Stimulated activated CD4-positive, alpha-beta T cell treated with anti-CD3 and anti-CD28 coated beads, Interleukin-4, amount 100 ng/mL, for 24 hours (primary cell): ENCODE results near the gene ELFN1.

Experiments used
- DNase-seq: peaks from one replicate; pipeline ENCODE4 v3.0.0-alpha.2; 2020

ELFN1 gene

DNA sequence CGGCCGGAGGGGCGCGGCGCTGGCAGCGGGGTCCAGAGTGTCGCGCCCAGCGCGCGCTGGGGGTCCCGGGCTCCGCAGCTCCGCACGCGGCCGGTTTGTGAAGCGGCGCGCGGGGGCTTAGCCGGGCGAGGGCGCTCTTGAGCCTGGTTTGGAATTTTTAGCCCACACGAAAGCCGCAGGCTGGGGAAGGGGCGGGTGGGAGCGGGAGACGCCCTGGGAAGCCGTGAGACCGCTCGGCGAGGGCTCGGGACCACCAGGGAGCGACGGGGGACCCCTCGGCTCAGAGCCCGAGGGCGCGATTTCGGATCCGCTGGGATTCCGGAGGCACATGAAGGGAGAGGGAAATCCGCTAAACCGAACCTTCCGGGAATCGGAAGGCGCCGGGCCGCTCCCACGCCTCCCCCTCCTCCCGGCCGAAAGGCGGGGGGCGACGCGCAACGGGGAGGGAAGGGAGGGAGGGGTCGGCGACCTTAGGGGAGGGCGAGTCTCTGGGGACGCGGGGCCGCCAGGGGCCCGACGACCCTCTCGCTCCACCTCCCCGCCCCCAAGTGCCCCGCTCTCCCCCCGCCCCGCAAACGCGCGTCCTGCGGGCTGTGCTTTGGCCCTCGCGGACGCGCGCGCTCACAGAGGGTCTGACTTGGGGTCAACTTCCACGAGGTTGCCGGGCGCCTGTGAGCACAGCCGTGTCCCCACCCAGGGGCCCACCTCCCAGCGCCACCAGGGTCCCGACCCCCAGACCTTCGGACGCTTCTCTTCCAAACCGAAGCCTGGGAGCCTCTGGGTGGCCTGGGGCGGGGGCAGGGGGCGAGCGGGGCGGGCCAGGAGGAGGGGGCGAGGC lies 5.1 kb upstream of the ELFN1 start:
- DNase-seq, result peak; percentile 53

- DNase-seq, result no peak
These were observed 4.3 kb upstream of the ELFN1 start for GRCh38 chr7:1665549-1666316.

GRCh38 chr7:1666317-1666822 lies 3.7 kb upstream of the ELFN1 start:
- no peak for DNase-seq

GRCh38 chr7:1666823-1667565 lies 3.1 kb upstream of the ELFN1 start:
- no peak for DNase-seq

- no peak for DNase-seq
These were observed 2.3 kb upstream of the ELFN1 start for GRCh38 chr7:1667566-1668395.

GRCh38 chr7:1668396-1669063 lies 1.5 kb upstream of the ELFN1 start:
- DNase-seq, result no peak

GRCh38 chr7:1669064-1669951 lies 769 bp upstream of the ELFN1 start:
- no peak for DNase-seq

DNA sequence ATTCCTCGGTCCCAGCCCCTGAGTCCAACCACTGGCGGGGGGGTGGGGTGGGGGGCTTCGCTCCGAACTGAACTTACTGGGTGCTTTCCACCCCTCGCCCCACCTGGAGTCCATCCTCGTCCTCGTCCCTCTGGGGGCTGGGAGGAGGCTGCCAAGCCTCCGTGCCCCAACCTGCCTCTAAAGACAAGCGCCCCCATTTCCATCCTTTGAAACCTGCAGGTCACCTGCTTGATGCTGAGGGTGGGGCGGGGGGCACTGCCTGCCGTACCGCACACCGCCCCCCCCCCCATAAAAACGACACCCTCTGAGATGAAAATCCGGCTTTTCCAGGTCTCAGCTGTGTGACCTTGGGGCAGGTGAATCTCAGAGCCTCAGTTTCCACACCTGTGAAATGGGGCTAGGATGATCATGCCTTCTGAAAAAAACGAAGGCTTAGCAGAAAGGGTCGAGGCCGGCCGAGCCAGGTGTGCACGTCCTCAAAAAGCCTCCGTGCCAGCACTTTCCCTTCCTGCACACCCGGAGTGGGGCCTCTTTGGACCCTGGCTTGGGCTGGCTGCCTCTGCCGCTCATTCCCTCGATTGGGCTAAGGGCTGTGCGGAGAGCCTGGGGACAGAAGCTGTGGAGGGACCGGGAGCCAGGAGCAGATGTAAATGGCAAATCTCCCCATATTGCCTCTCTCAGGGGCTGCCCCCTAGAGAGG lies 967 bp downstream of the ELFN1 start:
- DNase-seq, result no peak

- no peak for DNase-seq
These were observed 1.7 kb downstream of the ELFN1 start for GRCh38 chr7:1671594-1672451.

DNA sequence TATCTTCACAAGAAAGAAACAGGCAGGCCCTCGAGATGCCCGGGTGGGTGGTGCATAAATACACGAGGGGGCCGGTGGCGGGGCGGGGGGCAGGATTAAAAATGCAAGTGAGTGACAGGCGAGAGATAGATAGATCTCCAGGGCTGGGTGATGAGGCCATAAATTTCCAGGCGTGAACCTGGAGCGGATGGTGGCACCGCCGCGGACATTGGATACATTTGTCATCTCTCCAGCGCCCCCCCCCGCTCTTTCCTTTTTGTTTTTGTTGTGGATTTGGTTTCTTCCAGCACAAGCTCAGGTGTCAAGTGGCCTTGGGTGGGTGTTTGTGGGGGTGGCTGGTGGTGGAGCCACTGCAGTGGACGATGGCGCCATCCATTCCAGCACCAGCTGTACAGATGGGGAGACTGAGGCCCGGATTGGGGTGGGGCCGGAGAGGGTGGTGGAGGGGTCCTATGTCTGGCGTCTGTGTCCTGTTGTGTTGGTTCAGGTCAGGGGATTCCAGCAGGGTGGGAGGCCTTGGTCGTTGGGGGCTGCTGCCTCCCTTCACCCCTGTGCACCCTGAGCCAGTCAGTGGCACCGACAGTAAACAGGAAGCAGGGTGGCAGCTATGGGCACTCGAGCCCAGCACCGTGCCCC lies 2.9 kb downstream of the ELFN1 start:
- no peak for DNase-seq

GRCh38 chr7:1673581-1674118 lies 3.6 kb downstream of the ELFN1 start:
- no peak for DNase-seq

GRCh38 chr7:1674161-1675035 lies 4.3 kb downstream of the ELFN1 start:
- no peak for DNase-seq

GRCh38 chr7:1675036-1675671 lies 5.1 kb downstream of the ELFN1 start:
- DNase-seq, result no peak

DNA sequence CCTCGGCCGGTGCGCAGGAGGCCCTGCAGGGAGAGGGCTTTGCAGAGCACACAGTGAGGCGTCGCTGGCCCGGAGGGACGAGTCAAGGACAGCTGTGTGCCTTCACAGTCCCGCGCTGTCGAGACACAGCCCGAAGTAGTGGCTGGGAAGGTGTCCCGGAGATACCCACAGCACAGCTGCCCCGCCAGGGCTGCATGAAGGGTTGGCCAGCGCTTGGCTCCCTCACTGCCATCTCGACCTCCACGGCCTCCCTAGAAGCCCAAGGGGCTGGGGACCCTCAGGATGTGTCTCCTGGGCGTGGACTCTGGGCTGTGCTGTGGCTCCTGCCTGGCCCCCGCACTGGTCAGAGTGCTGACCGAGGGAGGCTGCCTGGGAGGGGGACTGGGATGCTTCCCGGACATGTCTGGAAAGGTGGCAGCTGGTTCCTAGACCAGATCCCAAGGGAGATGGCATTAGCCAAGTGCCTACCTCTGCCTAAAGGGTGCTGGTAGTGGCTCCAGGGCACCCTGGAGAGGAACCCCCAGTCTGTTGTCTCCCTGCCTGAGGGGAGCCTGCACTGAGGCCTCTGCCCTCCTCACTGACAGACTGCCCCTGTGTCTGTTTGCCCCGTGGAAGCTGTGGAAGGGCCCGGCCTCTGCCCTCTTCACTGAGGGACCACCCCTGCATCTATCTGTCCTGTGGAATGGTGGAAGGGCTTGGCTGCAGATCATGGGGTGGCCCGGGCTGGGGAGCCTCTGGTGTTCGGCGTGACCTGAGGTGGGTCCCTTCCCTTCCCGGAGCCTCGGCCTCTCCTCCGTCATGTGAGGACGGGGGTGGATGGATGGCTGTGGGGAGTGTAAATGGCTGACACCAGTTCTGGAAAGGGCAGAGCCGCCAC lies 5.8 kb downstream of the ELFN1 start:
- DNase-seq, result no peak

- DNase-seq, result no peak
These were observed 6.5 kb downstream of the ELFN1 start for GRCh38 chr7:1676550-1677078.
